Measurements from ENCODE around the gene NPHS1.
A peak's percentile ranks its signal among the peaks of the same experiment; 100 is the strongest.

DNA sequence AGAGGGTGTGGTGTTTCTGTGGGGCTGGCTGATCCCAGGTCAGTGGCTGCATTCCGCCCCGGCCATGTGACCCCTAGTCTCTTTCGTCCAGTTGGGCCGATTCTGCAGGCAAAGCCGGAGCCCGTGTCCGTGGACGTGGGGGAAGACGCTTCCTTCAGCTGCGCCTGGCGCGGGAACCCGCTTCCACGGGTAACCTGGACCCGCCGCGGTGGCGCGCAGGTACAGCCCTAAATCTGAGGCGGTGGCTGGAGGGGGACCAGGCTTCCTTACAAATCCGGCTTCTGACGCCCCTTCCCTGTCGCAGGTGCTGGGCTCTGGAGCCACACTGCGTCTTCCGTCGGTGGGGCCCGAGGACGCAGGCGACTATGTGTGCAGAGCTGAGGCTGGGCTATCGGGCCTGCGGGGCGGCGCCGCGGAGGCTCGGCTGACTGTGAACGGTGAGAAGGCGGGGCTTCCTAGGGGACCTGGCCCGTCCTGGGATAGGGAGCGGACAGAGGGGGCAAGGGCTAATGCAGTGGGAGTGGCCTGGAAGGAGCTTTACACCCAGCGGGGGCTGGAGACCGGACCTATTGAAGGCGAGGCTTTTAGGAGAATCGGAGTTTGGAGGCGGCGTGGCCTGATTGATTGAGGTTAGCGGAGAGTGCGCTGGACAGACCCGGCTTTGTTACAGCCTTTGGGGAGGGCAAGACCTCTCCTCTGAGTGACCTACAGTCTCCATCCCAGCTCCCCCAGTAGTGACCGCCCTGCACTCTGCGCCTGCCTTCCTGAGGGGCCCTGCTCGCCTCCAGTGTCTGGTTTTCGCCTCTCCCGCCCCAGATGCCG lies 8.7 kb upstream of the NPHS1 start:
- TF ChIP-seq, protein P1, sequence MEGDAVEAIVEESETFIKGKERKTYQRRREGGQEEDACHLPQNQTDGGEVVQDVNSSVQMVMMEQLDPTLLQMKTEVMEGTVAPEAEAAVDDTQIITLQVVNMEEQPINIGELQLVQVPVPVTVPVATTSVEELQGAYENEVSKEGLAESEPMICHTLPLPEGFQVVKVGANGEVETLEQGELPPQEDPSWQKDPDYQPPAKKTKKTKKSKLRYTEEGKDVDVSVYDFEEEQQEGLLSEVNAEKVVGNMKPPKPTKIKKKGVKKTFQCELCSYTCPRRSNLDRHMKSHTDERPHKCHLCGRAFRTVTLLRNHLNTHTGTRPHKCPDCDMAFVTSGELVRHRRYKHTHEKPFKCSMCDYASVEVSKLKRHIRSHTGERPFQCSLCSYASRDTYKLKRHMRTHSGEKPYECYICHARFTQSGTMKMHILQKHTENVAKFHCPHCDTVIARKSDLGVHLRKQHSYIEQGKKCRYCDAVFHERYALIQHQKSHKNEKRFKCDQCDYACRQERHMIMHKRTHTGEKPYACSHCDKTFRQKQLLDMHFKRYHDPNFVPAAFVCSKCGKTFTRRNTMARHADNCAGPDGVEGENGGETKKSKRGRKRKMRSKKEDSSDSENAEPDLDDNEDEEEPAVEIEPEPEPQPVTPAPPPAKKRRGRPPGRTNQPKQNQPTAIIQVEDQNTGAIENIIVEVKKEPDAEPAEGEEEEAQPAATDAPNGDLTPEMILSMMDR (conservative IDR thresholded peaks at IDR 0.05 in 1 of 2, IDR thresholded peaks at IDR 0.05 in 1 of 2; ENCODE audit: low read depth in 1 of 2, low read length in 2 of 2), result no peak
- TF ChIP-seq EZH2 (IDR thresholded peaks at IDR 0.05; ENCODE audit: low read length, missing control alignments), result peak; percentile 75
